HCT116 (cell line): Measurements from ENCODE around the gene CCDC63. TPM values are rescaled to one million over a fixed set of nuclear protein-coding genes. Genes with fewer than 3 reads are reported as not detected.

Source experiments
- ATAC-seq: fragments of 200-7000 bp; cut with Tn5 transposase; 2 replicates; pipeline ENCODE4 v1.9.1; 2020; ENCODE audit warnings: mild to moderate bottlenecking, moderate library complexity
- BruUV-seq: library from RNA; stranded (reverse); fragments of 400-500 nt; replicated peaks from 2 replicates; lab custom pipeline; 2021; lab: Mats Ljungman, UMichigan
- CTCF ChIA-PET: fragments of 300-600 bp; sonication (Branson Sonifier 250); formaldehyde crosslinking; loops from one replicate; lab custom pipeline; 2021; ENCODE audit warnings: antibody characterized with exemption; lab: Charles Lee
- POLR2A ChIA-PET: fragments of 300-600, 350-600 bp; sonication (Branson Sonifier 250); formaldehyde crosslinking; loops from one replicate; lab custom pipeline; 2021; ENCODE audit warnings: antibody characterized with exemption; lab: Charles Lee
- RAD21 ChIA-PET, 2 experiments: fragments of 300-600 bp; sonication (Branson Sonifier 250); formaldehyde crosslinking; loops; one replicate each; lab custom pipeline; 2023; ENCODE audit warnings: low total read pairs in 2 of 2; ENCODE audit not compliant: uncharacterized antibody in 2 of 2, unreplicated experiment in 2 of 2, low non-redundant PET in 1 of 2; lab: Charles Lee
- DNase-seq: peaks from one replicate; pipeline ENCODE4 v3.0.0-alpha.2; 2010; ENCODE audit warnings: low read depth, low spot score
- H2AFZ ChIP-seq: fragments of 200-600 bp; shearing (Covaris generic), sonication (generic); 2 replicates; pipeline ENCODE4 v1.6.1; 2017; ENCODE audit warnings: low read depth, mixed run types, mixed read lengths, antibody characterized with exemption, low read length; ENCODE audit not compliant: poor library complexity, severe bottlenecking
- H3K27ac ChIP-seq: 2 replicates; pipeline ENCODE4 v1.5.1; 2012; ENCODE audit warnings: low read depth, low read length
- H3K27me3 ChIP-seq: fragments of 200-600 bp; sonication (generic); 2 replicates; pipeline ENCODE4 v1.6.1; 2016; ENCODE audit warnings: mixed run types, low read length, mixed read lengths; ENCODE audit not compliant: insufficient read depth
- H3K36me3 ChIP-seq, 2 experiments: fragments of 200-500 bp in 1 of 2; fragments of 200-600 bp in 1 of 2; sonication (Bioruptor generic) in 1 of 2; sonication (generic) in 1 of 2; 2 replicates each; pipeline versions ENCODE4 v1.5.1 to v1.6.1; 2014 to 2016; ENCODE audit warnings: low read length in 2 of 2, inconsistent platforms in 1 of 2, mixed read lengths in 1 of 2, mixed run types in 1 of 2; ENCODE audit not compliant: insufficient read depth in 2 of 2, control insufficient read depth in 1 of 2
- H3K4me1 ChIP-seq, 2 experiments: fragments of 200-600 bp in 1 of 2; sonication (generic) in 1 of 2; 2 replicates each; pipeline versions ENCODE4 v1.5.1 to v1.6.1; 2012 to 2017; ENCODE audit warnings: low read length in 2 of 2, inconsistent platforms in 1 of 2, mild to moderate bottlenecking in 1 of 2, mixed read lengths in 1 of 2, mixed run types in 1 of 2, moderate library complexity in 1 of 2; ENCODE audit not compliant: insufficient read depth in 2 of 2, control insufficient read depth in 1 of 2
- H3K4me2 ChIP-seq: fragments of 200-600 bp; sonication (generic); 2 replicates; pipeline ENCODE4 v1.6.1; 2017; ENCODE audit warnings: mixed run types, low read length, mixed read lengths
- H3K4me3 ChIP-seq, 2 experiments: fragments of 200-600 bp in 1 of 2; sonication (generic) in 1 of 2; replicated peaks in 1 of 2; 2 replicates each; pipeline ENCODE4 v1.5.1; 2011 to 2016; ENCODE audit warnings: low read length in 2 of 2, control low read depth in 1 of 2, low read depth in 1 of 2, mild to moderate bottlenecking in 1 of 2, mixed read lengths in 1 of 2, mixed run types in 1 of 2
- H3K79me2 ChIP-seq: fragments of 200-600 bp; sonication (generic); 2 replicates; pipeline ENCODE4 v1.6.1; 2017; ENCODE audit warnings: mild to moderate bottlenecking, mixed run types, low read length, moderate library complexity, mixed read lengths; ENCODE audit not compliant: insufficient read depth
- H3K9ac ChIP-seq: fragments of 200-600 bp; sonication (generic); 2 replicates; pipeline ENCODE4 v1.6.1; 2016; ENCODE audit warnings: low read length, mixed read lengths
- H3K9me2 ChIP-seq: fragments of 200-600 bp; sonication (generic), shearing (Covaris generic); 2 replicates; pipeline ENCODE4 v1.6.1; 2017; ENCODE audit warnings: mixed run types, mild to moderate bottlenecking, moderate library complexity; ENCODE audit not compliant: insufficient read depth
- H3K9me3 ChIP-seq, 2 experiments: fragments of 200-500 bp in 1 of 2; fragments of 200-600 bp in 1 of 2; sonication (Bioruptor generic) in 1 of 2; sonication (generic) in 1 of 2; 2 replicates each; pipeline ENCODE4 v1.6.1; 2014 to 2017; ENCODE audit warnings: low read length in 2 of 2, mixed read lengths in 2 of 2, inconsistent platforms in 1 of 2, low read depth in 1 of 2, mild to moderate bottlenecking in 1 of 2, mixed run types in 1 of 2, moderate library complexity in 1 of 2; ENCODE audit not compliant: control insufficient read depth in 1 of 2, insufficient read depth in 1 of 2
- H4K20me1 ChIP-seq: fragments of 200-600 bp; sonication (generic), shearing (Covaris generic); 2 replicates; pipeline ENCODE4 v1.6.1; 2017; ENCODE audit warnings: mixed run types, mild to moderate bottlenecking, moderate library complexity; ENCODE audit not compliant: insufficient read depth
- CEBPB ChIP-seq: IDR thresholded peaks from 2 replicates; pipeline ENCODE4 v1.6.1; 2012; ENCODE audit warnings: low read depth
- EZH2phosphoT487 ChIP-seq: fragments of 200-600 bp; IDR thresholded peaks from 2 replicates; pipeline ENCODE4 v1.6.1; 2018; ENCODE audit warnings: antibody characterized with exemption, borderline replicate concordance
- JUND ChIP-seq: IDR thresholded peaks from 2 replicates; pipeline ENCODE4 v1.6.1; 2012
- POLR2A ChIP-seq: IDR thresholded peaks from 2 replicates; pipeline ENCODE4 v1.7.0; 2011; ENCODE audit warnings: borderline replicate concordance; ENCODE audit not compliant: insufficient read depth, insufficient read length; ENCODE audit errors: extremely low read depth
- RAD21 ChIP-seq: IDR thresholded peaks from 2 replicates; pipeline ENCODE4 v1.6.1; 2012; ENCODE audit warnings: low read depth, mild to moderate bottlenecking
- SIN3A ChIP-seq: IDR thresholded peaks from 2 replicates; pipeline ENCODE4 v1.6.1; 2012; ENCODE audit warnings: low read depth
- SP1 ChIP-seq: IDR thresholded peaks from 2 replicates; pipeline ENCODE4 v1.6.1; 2012; ENCODE audit warnings: low read depth
- TCF7L2 ChIP-seq: IDR thresholded peaks from 2 replicates; pipeline ENCODE4 v1.7.0; 2011; ENCODE audit warnings: borderline replicate concordance, inconsistent platforms; ENCODE audit not compliant: insufficient read depth, insufficient read length; ENCODE audit errors: extremely low read depth
- ZFX ChIP-seq: fragments of 450-650 bp; IDR thresholded peaks from 2 replicates; pipeline ENCODE4 v1.6.1; 2017
- ZNF274 ChIP-seq: fragments of 200-500 bp; sonication (Bioruptor generic); IDR thresholded peaks from 2 replicates; pipeline ENCODE4 v1.6.1; 2014; ENCODE audit warnings: mild to moderate bottlenecking, low read depth, low read length, inconsistent platforms
- intact Hi-C: fragments of 100-400 bp; cut with micrococcal nuclease; formaldehyde crosslinking; loops from 2 replicates; pipeline ENCODE4 v1.10.0; 2022
- total RNA-seq: library from RNA; stranded (reverse); gene quantifications from one replicate; pipeline ENCODE4 v1.2.1, GENCODE V29; 2021; ENCODE audit not compliant: unreplicated experiment
- TF ChIP-seq, protein P1 (sequence below): IDR thresholded peaks from 2 replicates; pipeline ENCODE4 v1.6.1; 2012; ENCODE audit warnings: low read depth
- TF ChIP-seq, protein P2 (sequence below): IDR thresholded peaks from 2 replicates; pipeline ENCODE4 v1.6.1; 2012
- TF ChIP-seq, protein P3 (sequence below): IDR thresholded peaks from 2 replicates; pipeline ENCODE4 v1.6.1; 2011; ENCODE audit warnings: mild to moderate bottlenecking, low read length, moderate library complexity; ENCODE audit not compliant: insufficient replicate concordance; ENCODE audit errors: extremely low read depth

The CCDC63 gene
- total RNA-seq, 1 experiment from 2014 or later, result 0.47 TPM

DNA sequence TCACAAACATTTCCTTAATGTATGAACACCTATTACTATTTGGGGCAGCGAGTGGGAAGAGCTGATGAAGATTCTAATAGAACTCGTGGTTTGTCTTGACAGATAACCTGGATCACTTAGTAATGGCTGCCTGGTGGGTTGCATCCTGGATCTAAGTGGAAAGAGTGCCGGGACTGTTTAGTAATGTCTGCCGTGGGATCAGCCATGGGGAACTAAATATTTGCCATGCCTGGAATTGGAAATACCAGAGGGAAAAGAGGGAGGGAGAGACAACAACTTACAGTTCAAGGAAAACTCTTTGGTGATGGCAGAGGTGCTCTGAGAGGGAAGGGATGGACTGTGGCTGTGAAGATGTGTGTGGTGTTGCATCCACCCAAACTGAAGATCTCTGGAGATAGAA, 21.3 kb upstream of the CCDC63 start:
- ATAC-seq (no peak), DNase-seq (no peak)
- Histone ChIP-seq H3K36me3 (no peaks in the 10 kb centered on the region), H2AFZ (no peak overlapping the region), H3K9ac (no peak overlapping the region), H3K4me1 (peaks cover 0 to 4% of the 10 kb centered on the region in 2 experiments; a peak in 2 of 4 replicates), H3K79me2 (no peaks in the 10 kb centered on the region), H3K9me3 (no peaks in the 10 kb centered on the region), H3K27me3 (no peaks in the 10 kb centered on the region), H3K4me3 (no peak overlapping the region), H4K20me1 (no peaks in the 10 kb centered on the region), H3K9me2 (no peaks in the 10 kb centered on the region), H3K27ac (no peak overlapping the region), H3K4me2 (no peak overlapping the region)
- intact Hi-C loops, result no loop called here
- POLR2A ChIA-PET, result interaction anchor here (1.2 kb wide), 1 partner anchor 376 kb away, joined by 3 read pairs; the partner anchor contains the start of gene ARPC3
- TF ChIP-seq, protein P1, sequence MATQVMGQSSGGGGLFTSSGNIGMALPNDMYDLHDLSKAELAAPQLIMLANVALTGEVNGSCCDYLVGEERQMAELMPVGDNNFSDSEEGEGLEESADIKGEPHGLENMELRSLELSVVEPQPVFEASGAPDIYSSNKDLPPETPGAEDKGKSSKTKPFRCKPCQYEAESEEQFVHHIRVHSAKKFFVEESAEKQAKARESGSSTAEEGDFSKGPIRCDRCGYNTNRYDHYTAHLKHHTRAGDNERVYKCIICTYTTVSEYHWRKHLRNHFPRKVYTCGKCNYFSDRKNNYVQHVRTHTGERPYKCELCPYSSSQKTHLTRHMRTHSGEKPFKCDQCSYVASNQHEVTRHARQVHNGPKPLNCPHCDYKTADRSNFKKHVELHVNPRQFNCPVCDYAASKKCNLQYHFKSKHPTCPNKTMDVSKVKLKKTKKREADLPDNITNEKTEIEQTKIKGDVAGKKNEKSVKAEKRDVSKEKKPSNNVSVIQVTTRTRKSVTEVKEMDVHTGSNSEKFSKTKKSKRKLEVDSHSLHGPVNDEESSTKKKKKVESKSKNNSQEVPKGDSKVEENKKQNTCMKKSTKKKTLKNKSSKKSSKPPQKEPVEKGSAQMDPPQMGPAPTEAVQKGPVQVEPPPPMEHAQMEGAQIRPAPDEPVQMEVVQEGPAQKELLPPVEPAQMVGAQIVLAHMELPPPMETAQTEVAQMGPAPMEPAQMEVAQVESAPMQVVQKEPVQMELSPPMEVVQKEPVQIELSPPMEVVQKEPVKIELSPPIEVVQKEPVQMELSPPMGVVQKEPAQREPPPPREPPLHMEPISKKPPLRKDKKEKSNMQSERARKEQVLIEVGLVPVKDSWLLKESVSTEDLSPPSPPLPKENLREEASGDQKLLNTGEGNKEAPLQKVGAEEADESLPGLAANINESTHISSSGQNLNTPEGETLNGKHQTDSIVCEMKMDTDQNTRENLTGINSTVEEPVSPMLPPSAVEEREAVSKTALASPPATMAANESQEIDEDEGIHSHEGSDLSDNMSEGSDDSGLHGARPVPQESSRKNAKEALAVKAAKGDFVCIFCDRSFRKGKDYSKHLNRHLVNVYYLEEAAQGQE, result no peak
- TF ChIP-seq RAD21 (no peak), JUND (no peak), ZNF274 (no peak), SP1 (no peak), EZH2phosphoT487 (no peak), ZFX (no peak), TCF7L2 (no peak), SIN3A (no peak), POLR2A (no peak), CEBPB (no peak)
- TF ChIP-seq, protein P2, sequence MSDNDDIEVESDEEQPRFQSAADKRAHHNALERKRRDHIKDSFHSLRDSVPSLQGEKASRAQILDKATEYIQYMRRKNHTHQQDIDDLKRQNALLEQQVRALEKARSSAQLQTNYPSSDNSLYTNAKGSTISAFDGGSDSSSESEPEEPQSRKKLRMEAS, result no peak
- TF ChIP-seq, protein P3, sequence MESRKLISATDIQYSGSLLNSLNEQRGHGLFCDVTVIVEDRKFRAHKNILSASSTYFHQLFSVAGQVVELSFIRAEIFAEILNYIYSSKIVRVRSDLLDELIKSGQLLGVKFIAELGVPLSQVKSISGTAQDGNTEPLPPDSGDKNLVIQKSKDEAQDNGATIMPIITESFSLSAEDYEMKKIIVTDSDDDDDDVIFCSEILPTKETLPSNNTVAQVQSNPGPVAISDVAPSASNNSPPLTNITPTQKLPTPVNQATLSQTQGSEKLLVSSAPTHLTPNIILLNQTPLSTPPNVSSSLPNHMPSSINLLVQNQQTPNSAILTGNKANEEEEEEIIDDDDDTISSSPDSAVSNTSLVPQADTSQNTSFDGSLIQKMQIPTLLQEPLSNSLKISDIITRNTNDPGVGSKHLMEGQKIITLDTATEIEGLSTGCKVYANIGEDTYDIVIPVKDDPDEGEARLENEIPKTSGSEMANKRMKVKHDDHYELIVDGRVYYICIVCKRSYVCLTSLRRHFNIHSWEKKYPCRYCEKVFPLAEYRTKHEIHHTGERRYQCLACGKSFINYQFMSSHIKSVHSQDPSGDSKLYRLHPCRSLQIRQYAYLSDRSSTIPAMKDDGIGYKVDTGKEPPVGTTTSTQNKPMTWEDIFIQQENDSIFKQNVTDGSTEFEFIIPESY, result no peak
- BruUV-seq, result no TSS peak
- RAD21 ChIA-PET, result no interaction called here
- CTCF ChIA-PET, result interaction anchor here (1.4 to 2.6 kb wide), 2 partner anchors 121 kb away, joined by 4 to 20 read pairs; no protein-coding TSS in a partner anchor
